Measurements from ENCODE around the gene ERCC1. TPM values are rescaled to one million over a fixed set of nuclear protein-coding genes. Genes with fewer than 3 reads are reported as not detected.

Gene ERCC1
- total RNA-seq, 1 experiment from 2014 or later, result 62.4 TPM

- WGBS (ENCODE audit: extremely low coverage, insufficient read length, low lambda C conversion rate), result no CpG with 5 or more reads among the region's 12 CpGs
- Mint-ChIP-seq H3K4me1 (no peaks in the 10 kb centered on the region), H3K27ac (no peak overlapping the region; a peak in 2 of 7 replicates), H3K36me3 (ENCODE audit: insufficient read depth in 1 of 3, low read depth in 3 of 3) (peaks cover 62 to 89% (median 87%) of the 10 kb centered on the region in 3 experiments), H3K27me3 (ENCODE audit: low read depth) (no peaks in the 10 kb centered on the region; the same call in 1 of the 2 replicates), H3K9me3 (no peaks in the 10 kb centered on the region), H3K4me3 (no peak overlapping the region)
- Histone ChIP-seq H2AFZ (ENCODE audit: low read length) (no peak overlapping the region), H3K23me2 (ENCODE audit: insufficient read length, low read depth, low read length, poor library complexity, severe bottlenecking) (no peaks in the 10 kb centered on the region), H2BK5ac (ENCODE audit: insufficient read length, low read length) (no peak overlapping the region), H3K9ac (ENCODE audit: extremely low read depth, insufficient read length, low read length) (no peak overlapping the region), H2BK15ac (ENCODE audit: low read depth, low read length) (no peak overlapping the region), H2BK120ac (ENCODE audit: low read depth, low read length, poor library complexity, severe bottlenecking) (no peak overlapping the region), H4K8ac (replicated peaks; ENCODE audit: insufficient read length, low read depth, low read length) (no peak overlapping the region), H2AK5ac (ENCODE audit: insufficient read length, low read length) (no peak overlapping the region), H3K79me2 (ENCODE audit: insufficient read depth, low read length) (no peaks in the 10 kb centered on the region), H3K4ac (ENCODE audit: low read depth, low read length) (no peak overlapping the region), H3T11ph (ENCODE audit: low read length) (no peak overlapping the region), H3K18ac (ENCODE audit: insufficient read length, low read depth, low read length) (no peak overlapping the region), H3K14ac (ENCODE audit: insufficient read depth, low read length) (no peak overlapping the region), H4K20me1 (ENCODE audit: control insufficient read depth, insufficient read depth, insufficient read length) (no peaks in the 10 kb centered on the region), H3K27ac (ENCODE audit: insufficient read length, low read depth, low read length) (no peak overlapping the region), H3K4me1 (ENCODE audit: insufficient read depth, low read length) (no peaks in the 10 kb centered on the region), H3K79me1 (ENCODE audit: insufficient read depth, low read depth, low read length, poor library complexity, severe bottlenecking) (no peaks in the 10 kb centered on the region), H2BK20ac (ENCODE audit: low read depth, low read length, poor library complexity, severe bottlenecking) (no peak overlapping the region), H3K56ac (ENCODE audit: insufficient read length, low read depth, low read length) (no peak overlapping the region), H4K5ac (ENCODE audit: insufficient read length, low read depth, low read length) (no peak overlapping the region), H3K9me3 (ENCODE audit: control insufficient read depth, low read depth, low read length) (no peaks in the 10 kb centered on the region), H4K91ac (ENCODE audit: insufficient read length, low read depth, low read length) (no peak overlapping the region), H3K23ac (ENCODE audit: insufficient read length, low read depth, low read length) (no peak overlapping the region), H3K27me3 (ENCODE audit: insufficient read depth, low read length) (no peaks in the 10 kb centered on the region), H3K4me2 (ENCODE audit: insufficient read depth, insufficient read length, low read length) (no peak overlapping the region), H2BK12ac (ENCODE audit: insufficient read length, low read depth, low read length) (no peak overlapping the region)
- TF ChIP-seq, protein P1, sequence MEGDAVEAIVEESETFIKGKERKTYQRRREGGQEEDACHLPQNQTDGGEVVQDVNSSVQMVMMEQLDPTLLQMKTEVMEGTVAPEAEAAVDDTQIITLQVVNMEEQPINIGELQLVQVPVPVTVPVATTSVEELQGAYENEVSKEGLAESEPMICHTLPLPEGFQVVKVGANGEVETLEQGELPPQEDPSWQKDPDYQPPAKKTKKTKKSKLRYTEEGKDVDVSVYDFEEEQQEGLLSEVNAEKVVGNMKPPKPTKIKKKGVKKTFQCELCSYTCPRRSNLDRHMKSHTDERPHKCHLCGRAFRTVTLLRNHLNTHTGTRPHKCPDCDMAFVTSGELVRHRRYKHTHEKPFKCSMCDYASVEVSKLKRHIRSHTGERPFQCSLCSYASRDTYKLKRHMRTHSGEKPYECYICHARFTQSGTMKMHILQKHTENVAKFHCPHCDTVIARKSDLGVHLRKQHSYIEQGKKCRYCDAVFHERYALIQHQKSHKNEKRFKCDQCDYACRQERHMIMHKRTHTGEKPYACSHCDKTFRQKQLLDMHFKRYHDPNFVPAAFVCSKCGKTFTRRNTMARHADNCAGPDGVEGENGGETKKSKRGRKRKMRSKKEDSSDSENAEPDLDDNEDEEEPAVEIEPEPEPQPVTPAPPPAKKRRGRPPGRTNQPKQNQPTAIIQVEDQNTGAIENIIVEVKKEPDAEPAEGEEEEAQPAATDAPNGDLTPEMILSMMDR (conservative IDR thresholded peaks at IDR 0.05), result no peak
- DNase-seq, result no peak
These were observed 65.4 kb downstream of the ERCC1 start for GRCh38 chr19:45358213-45358792.

Data from H9 (cell line).